ENCODE measurements around the gene PLPPR1. TPM values are rescaled to one million over a fixed set of nuclear protein-coding genes. Genes with fewer than 3 reads are reported as not detected.

The PLPPR1 gene
- total RNA-seq, 4 donors from 2014 or later: not detected

DNA sequence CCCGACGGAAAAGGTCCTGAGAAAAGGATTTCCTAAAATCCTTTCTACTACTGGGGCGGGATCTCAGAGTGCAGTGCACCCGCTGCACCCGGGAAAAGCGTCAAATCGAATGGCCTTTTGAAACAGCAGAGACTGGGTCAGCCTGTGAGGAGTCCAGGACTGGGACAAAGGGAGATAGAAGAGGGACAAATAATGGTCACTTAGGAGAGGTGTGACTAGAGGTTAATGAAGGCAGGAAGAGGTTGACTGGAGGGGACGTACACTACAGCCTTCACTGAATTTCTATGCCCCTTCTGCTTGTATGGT lies 1.5 kb downstream of the PLPPR1 start:
- no peak for TF ChIP-seq CTCF (IDR thresholded peaks at IDR 0.05; ENCODE audit: low read depth)

- no peak for TF ChIP-seq CTCF (IDR thresholded peaks at IDR 0.05; ENCODE audit: low read depth)
Measured at GRCh38 chr9:101032426-101032825, 3.9 kb downstream of the PLPPR1 start.

- no peak for TF ChIP-seq CTCF (IDR thresholded peaks at IDR 0.05; ENCODE audit: low read depth)
Measured at GRCh38 chr9:101034222-101034621, 5.7 kb downstream of the PLPPR1 start.

- no peak for TF ChIP-seq CTCF (IDR thresholded peaks at IDR 0.05; ENCODE audit: low read depth)
Measured at GRCh38 chr9:101035098-101035497, 6.6 kb downstream of the PLPPR1 start.

DNA sequence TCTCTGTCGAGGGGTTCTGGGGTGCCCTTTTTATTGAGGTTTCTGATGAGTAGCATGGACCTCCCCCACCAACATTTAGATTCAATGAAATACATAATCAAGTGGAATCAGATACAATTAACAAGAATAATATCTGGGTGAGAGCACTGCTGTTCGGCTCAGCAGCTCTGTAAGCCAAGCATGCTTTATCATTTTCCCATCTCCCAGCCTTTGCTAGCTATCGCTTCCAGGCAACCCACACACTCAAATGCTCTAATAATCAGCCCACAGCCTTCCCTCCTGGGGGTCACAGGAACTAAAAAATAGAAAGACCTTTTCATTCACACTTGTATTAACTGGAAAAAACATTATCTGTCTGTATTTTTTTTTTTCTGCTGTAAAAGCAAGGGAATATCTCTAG lies 8.9 kb downstream of the PLPPR1 start:
- TF ChIP-seq CTCF (IDR thresholded peaks at IDR 0.05; ENCODE audit: low read depth): no peak

- TF ChIP-seq CTCF (IDR thresholded peaks at IDR 0.05; ENCODE audit: low read depth): no peak
Measured at GRCh38 chr9:101038488-101038887, 10.0 kb downstream of the PLPPR1 start.

GRCh38 chr9:101047848-101048397 lies 19.4 kb downstream of the PLPPR1 start:
- no peak for TF ChIP-seq CTCF (IDR thresholded peaks at IDR 0.05; ENCODE audit: low read depth)
